ENCODE measurements around the gene USP34. TPM values are rescaled to one million over a fixed set of nuclear protein-coding genes. Genes with fewer than 3 reads are reported as not detected.

The USP34 gene
- total and polyA plus RNA-seq, 3 donors from 2014 or later: 92.3 to 235 (median 230) TPM

- WGBS, 2 donors: 81 to 91% methylated on average over 4 of the region's 4 CpGs
- intact Hi-C loops (cut with DNase I; ENCODE audit: low total_unique reads): no loop called here
- Histone ChIP-seq H3K4me3 (no peak overlapping the region), H3K27ac (no peak overlapping the region), H3K36me3 (ENCODE audit: low read depth, missing control alignments) (no peaks in the 10 kb centered on the region), H3K27me3 (no peaks in the 10 kb centered on the region), H3K4me1 (no peaks in the 10 kb centered on the region), H3K9me3 (no peaks in the 10 kb centered on the region)
- no peak for TF ChIP-seq POLR2A (IDR thresholded peaks at IDR 0.05)
- no peak for TF ChIP-seq CTCF (IDR thresholded peaks at IDR 0.05)
- no peak for DNase-seq
Measured at GRCh38 chr2:61354543-61355197, 116.2 kb downstream of the USP34 start.

- WGBS, 2 donors: 96 to 97% methylated on average over 6 of the region's 6 CpGs
- no peak for DNase-seq
- TF ChIP-seq CTCF (IDR thresholded peaks at IDR 0.05): no peak
- TF ChIP-seq POLR2A (IDR thresholded peaks at IDR 0.05): no peak
- Histone ChIP-seq H3K4me3 (no peak overlapping the region), H3K27ac (no peak overlapping the region), H3K27me3 (no peaks in the 10 kb centered on the region), H3K4me1 (no peaks in the 10 kb centered on the region), H3K36me3 (ENCODE audit: low read depth, missing control alignments) (no peaks in the 10 kb centered on the region), H3K9me3 (no peaks in the 10 kb centered on the region)
- intact Hi-C loops (cut with DNase I; ENCODE audit: low total_unique reads): no loop called here
Measured at GRCh38 chr2:61353909-61354308, 117.0 kb downstream of the USP34 start.

- intact Hi-C loops (cut with DNase I; ENCODE audit: low total_unique reads): no loop called here
- no peak for TF ChIP-seq CTCF (IDR thresholded peaks at IDR 0.05)
- no peak for TF ChIP-seq POLR2A (IDR thresholded peaks at IDR 0.05)
- Histone ChIP-seq H3K4me3 (no peak overlapping the region), H3K36me3 (ENCODE audit: low read depth, missing control alignments) (no peaks in the 10 kb centered on the region), H3K27ac (no peak overlapping the region), H3K9me3 (no peaks in the 10 kb centered on the region), H3K4me1 (no peaks in the 10 kb centered on the region), H3K27me3 (no peaks in the 10 kb centered on the region)
- WGBS, 2 donors: 92 to 95% methylated on average over 3 of the region's 3 CpGs
- no peak for DNase-seq
Measured at GRCh38 chr2:61350777-61351176, 120.1 kb downstream of the USP34 start.

- Histone ChIP-seq H3K27me3 (no peaks in the 10 kb centered on the region), H3K4me1 (no peaks in the 10 kb centered on the region), H3K4me3 (no peak overlapping the region), H3K36me3 (ENCODE audit: low read depth, missing control alignments) (no peaks in the 10 kb centered on the region), H3K27ac (no peak overlapping the region), H3K9me3 (no peaks in the 10 kb centered on the region)
- 95 to 100% methylated on average over 1 of the region's 1 CpG for whole genome bisulfite sequencing, 2 donors
- DNase-seq: no peak
- TF ChIP-seq CTCF (IDR thresholded peaks at IDR 0.05): no peak
- TF ChIP-seq POLR2A (IDR thresholded peaks at IDR 0.05): no peak
- intact Hi-C loops (cut with DNase I; ENCODE audit: low total_unique reads): no loop called here
Measured at GRCh38 chr2:61343141-61343540, 127.7 kb downstream of the USP34 start.

- no peak for TF ChIP-seq CTCF (IDR thresholded peaks at IDR 0.05)
- no peak for TF ChIP-seq POLR2A (IDR thresholded peaks at IDR 0.05)
- Histone ChIP-seq H3K4me3 (no peak overlapping the region), H3K9me3 (no peaks in the 10 kb centered on the region), H3K27ac (no peak overlapping the region), H3K4me1 (no peaks in the 10 kb centered on the region), H3K36me3 (ENCODE audit: low read depth, missing control alignments) (no peaks in the 10 kb centered on the region), H3K27me3 (no peaks in the 10 kb centered on the region)
- intact Hi-C loops (cut with DNase I; ENCODE audit: low total_unique reads): no loop called here
- no peak for DNase-seq
- WGBS, 2 donors: 97% methylated on average over 2 of the region's 2 CpGs
Measured at GRCh38 chr2:61340242-61340641, 130.6 kb downstream of the USP34 start.
